SK-N-SH (cell line): ENCODE measurements around the gene FASTK.

ENCODE experiments used
- CTCF ChIP-seq: fragments of 200-600 bp; sonication (generic); IDR thresholded peaks from 2 replicates; pipeline ENCODE4 v1.6.1; 2017; ENCODE audit warnings: antibody characterized with exemption, mild to moderate bottlenecking, moderate library complexity
- FOSL2 ChIP-seq: IDR thresholded peaks from 2 replicates; pipeline ENCODE4 v1.4.0; 2012; ENCODE audit warnings: low read depth, mild to moderate bottlenecking, moderate library complexity, borderline replicate concordance
- MAX ChIP-seq: IDR thresholded peaks from 2 replicates; pipeline ENCODE4 v1.4.0; 2012; ENCODE audit warnings: low read depth

GRCh38 chr7:151061213-151062110 is 19.1 kb downstream of the FASTK start:
- TF ChIP-seq CTCF: no peak
- TF ChIP-seq FOSL2: no peak
- TF ChIP-seq MAX: no peak
